ENCODE results near the gene ABCC9.

GRCh38 chr12:21828136-21828775 is 113.0 kb downstream of the ABCC9 start:
- TF ChIP-seq POLR2AphosphoS5 (IDR thresholded peaks at IDR 0.05): no peak
- TF ChIP-seq, protein P1, sequence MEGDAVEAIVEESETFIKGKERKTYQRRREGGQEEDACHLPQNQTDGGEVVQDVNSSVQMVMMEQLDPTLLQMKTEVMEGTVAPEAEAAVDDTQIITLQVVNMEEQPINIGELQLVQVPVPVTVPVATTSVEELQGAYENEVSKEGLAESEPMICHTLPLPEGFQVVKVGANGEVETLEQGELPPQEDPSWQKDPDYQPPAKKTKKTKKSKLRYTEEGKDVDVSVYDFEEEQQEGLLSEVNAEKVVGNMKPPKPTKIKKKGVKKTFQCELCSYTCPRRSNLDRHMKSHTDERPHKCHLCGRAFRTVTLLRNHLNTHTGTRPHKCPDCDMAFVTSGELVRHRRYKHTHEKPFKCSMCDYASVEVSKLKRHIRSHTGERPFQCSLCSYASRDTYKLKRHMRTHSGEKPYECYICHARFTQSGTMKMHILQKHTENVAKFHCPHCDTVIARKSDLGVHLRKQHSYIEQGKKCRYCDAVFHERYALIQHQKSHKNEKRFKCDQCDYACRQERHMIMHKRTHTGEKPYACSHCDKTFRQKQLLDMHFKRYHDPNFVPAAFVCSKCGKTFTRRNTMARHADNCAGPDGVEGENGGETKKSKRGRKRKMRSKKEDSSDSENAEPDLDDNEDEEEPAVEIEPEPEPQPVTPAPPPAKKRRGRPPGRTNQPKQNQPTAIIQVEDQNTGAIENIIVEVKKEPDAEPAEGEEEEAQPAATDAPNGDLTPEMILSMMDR (IDR thresholded peaks at IDR 0.05 in 8 of 11, conservative IDR thresholded peaks at IDR 0.05 in 3 of 11): no peak
- TF ChIP-seq POLR2A (IDR thresholded peaks at IDR 0.05): no peak

Data from spleen (tissue), 7 donors.